Liver (tissue), 9 donors: Measurements from ENCODE around the gene SFN. TPM values are rescaled to one million over a fixed set of nuclear protein-coding genes. Genes with fewer than 3 reads are reported as not detected.

Experiments
- DNase-seq: peaks from one replicate; pipeline ENCODE4 v3.0.0-alpha.2; 2017; ENCODE audit warnings: low spot score
- H3K27ac ChIP-seq, 2 donors: one replicate each; pipeline ENCODE4 v1.7.0; 2013; ENCODE audit warnings: inconsistent platforms in 2 of 2, low read length in 2 of 2, control low read depth in 1 of 2, low read depth in 1 of 2, mild to moderate bottlenecking in 1 of 2
- H3K27me3 ChIP-seq, 4 donors: one replicate each; pipeline versions ENCODE4 v1.6.1 to v1.7.0; 2013; ENCODE audit warnings: low read length in 3 of 4, inconsistent platforms in 1 of 4, mild to moderate bottlenecking in 1 of 4, moderate library complexity in 1 of 4; ENCODE audit not compliant: control insufficient read depth in 4 of 4, insufficient read depth in 4 of 4
- H3K36me3 ChIP-seq, 4 donors: one replicate each; pipeline versions ENCODE4 v1.6.1 to v1.7.0; 2013; ENCODE audit warnings: low read length in 3 of 4, mild to moderate bottlenecking in 3 of 4, low read depth in 1 of 4, moderate library complexity in 1 of 4; ENCODE audit not compliant: control insufficient read depth in 4 of 4, insufficient read depth in 3 of 4
- H3K4me1 ChIP-seq, 4 donors: one replicate each; pipeline versions ENCODE4 v1.6.1 to v1.7.0; 2013; ENCODE audit warnings: low read length in 3 of 4, mild to moderate bottlenecking in 3 of 4, moderate library complexity in 1 of 4; ENCODE audit not compliant: control insufficient read depth in 4 of 4, insufficient read depth in 4 of 4
- H3K4me3 ChIP-seq, 3 donors: one replicate each; pipeline versions ENCODE4 v1.6.1 to v1.7.0; 2013; ENCODE audit warnings: low read length in 3 of 3, control low read depth in 1 of 3, low read depth in 1 of 3, mild to moderate bottlenecking in 1 of 3
- H3K9ac ChIP-seq, 2 donors: one replicate each; pipeline ENCODE4 v1.7.0; 2013; ENCODE audit warnings: low read length in 2 of 2, mild to moderate bottlenecking in 2 of 2, moderate library complexity in 2 of 2, control low read depth in 1 of 2, low read depth in 1 of 2
- H3K9me3 ChIP-seq, 4 donors: one replicate each; pipeline versions ENCODE4 v1.6.1 to v1.7.0; 2013; ENCODE audit warnings: low read length in 3 of 4; ENCODE audit not compliant: control insufficient read depth in 4 of 4
- ATF3 ChIP-seq: IDR thresholded peaks from 2 replicates; pipeline ENCODE4 v1.6.1; 2016; ENCODE audit warnings: antibody characterized with exemption
- CTCF ChIP-seq: fragments of 150-350 bp; IDR thresholded peaks from 2 replicates; pipeline ENCODE4 v1.5.1; 2017; ENCODE audit warnings: improper control_type of control experiment, low read depth, low read length; ENCODE audit not compliant: missing input control
- EGR1 ChIP-seq, 2 donors: IDR thresholded peaks; 2 replicates each; pipeline ENCODE4 v1.6.1; 2016 to 2018; ENCODE audit warnings: antibody characterized with exemption in 2 of 2, low read depth in 2 of 2
- FOXA1 ChIP-seq: IDR thresholded peaks from 2 replicates; pipeline ENCODE4 v1.6.1; 2016; ENCODE audit warnings: antibody characterized with exemption
- FOXA2 ChIP-seq: IDR thresholded peaks from 2 replicates; pipeline ENCODE4 v1.6.1; 2016; ENCODE audit warnings: antibody characterized with exemption
- GABPA ChIP-seq, 2 donors: IDR thresholded peaks in 1 of 2; conservative IDR thresholded peaks in 1 of 2; 2 replicates each; pipeline ENCODE4 v1.6.1; 2016; ENCODE audit warnings: antibody characterized with exemption in 2 of 2, mild to moderate bottlenecking in 1 of 2, moderate library complexity in 1 of 2
- HNF4A ChIP-seq, 2 donors: conservative IDR thresholded peaks; 2 replicates each; pipeline ENCODE4 v1.6.1; 2016; ENCODE audit warnings: antibody characterized with exemption in 2 of 2, mild to moderate bottlenecking in 2 of 2
- HNF4G ChIP-seq: IDR thresholded peaks from 2 replicates; pipeline ENCODE4 v1.6.1; 2016; ENCODE audit warnings: antibody characterized with exemption
- JUND ChIP-seq, 2 donors: IDR thresholded peaks; 2 replicates each; pipeline ENCODE4 v1.6.1; 2016; ENCODE audit warnings: antibody characterized with exemption in 2 of 2
- MAX ChIP-seq: IDR thresholded peaks from 2 replicates; pipeline ENCODE4 v1.6.1; 2016; ENCODE audit warnings: antibody characterized with exemption
- NR2F2 ChIP-seq: IDR thresholded peaks from 2 replicates; pipeline ENCODE4 v1.6.1; 2016; ENCODE audit warnings: antibody characterized with exemption
- RAD21 ChIP-seq, 2 donors: IDR thresholded peaks; 2 replicates each; pipeline ENCODE4 v1.6.1; 2016; ENCODE audit warnings: antibody characterized with exemption in 2 of 2, mild to moderate bottlenecking in 2 of 2
- REST ChIP-seq: IDR thresholded peaks from 2 replicates; pipeline ENCODE4 v1.6.1; 2016; ENCODE audit warnings: antibody characterized with exemption, mild to moderate bottlenecking
- RXRA ChIP-seq, 2 donors: IDR thresholded peaks; 2 replicates each; pipeline ENCODE4 v1.6.1; 2017 to 2018; ENCODE audit warnings: antibody characterized with exemption in 2 of 2, mild to moderate bottlenecking in 1 of 2
- SP1 ChIP-seq: IDR thresholded peaks from 2 replicates; pipeline ENCODE4 v1.6.1; 2018; ENCODE audit warnings: antibody characterized with exemption, mild to moderate bottlenecking
- TAF1 ChIP-seq: conservative IDR thresholded peaks from 2 replicates; pipeline ENCODE4 v1.6.1; 2016; ENCODE audit warnings: antibody characterized with exemption, mild to moderate bottlenecking
- YY1 ChIP-seq: IDR thresholded peaks from 2 replicates; pipeline ENCODE4 v1.6.1; 2016; ENCODE audit warnings: antibody characterized with exemption, mild to moderate bottlenecking
- ZBTB33 ChIP-seq: IDR thresholded peaks from 2 replicates; pipeline ENCODE4 v1.6.1; 2016; ENCODE audit warnings: antibody characterized with exemption
- WGBS: extraction: QIAGEN DNeasy Blood & Tissue Kit; methylation state at CpG from one replicate; pipeline ENCODE4 v1.1.7; 2013; 5-methylcytosine and 5-hydroxymethylcytosine counted together
- polyA plus RNA-seq, 2 donors: library from polyadenylated mRNA; stranded (reverse) in 1 of 2; unstranded in 1 of 2; fragments of 200-250 nt in 1 of 2; fragments of >200 nt in 1 of 2; fragmentation: Nextera tagmentation in 1 of 2; extraction: Ambion mirVana in 1 of 2; gene quantifications; one replicate each; pipeline versions ENCODE4 v1.2.1 to v1.2.3, GENCODE V29; 2013 to 2015
- total RNA-seq, 2 donors: library from RNA; depleted of rRNA; stranded (reverse); fragments of >200 nt; gene quantifications; one replicate each; pipeline ENCODE4 v1.2.3, GENCODE V29; 2014
- donor health status: healthy.
- donor health status: healthy.
- donor health status: healthy.
- donor health status: healthy.
- donor health status: healthy.

Gene SFN
- total and polyA plus RNA-seq, 4 donors = 0.17 to 0.69 TPM; not detected in 2

- 19% methylated on average over 4 of the region's 4 CpGs for WGBS
- peak; percentile 54 for DNase-seq
These were observed 47.6 kb downstream of the SFN start for GRCh38 chr1:26910343-26911160.

More at GRCh38 chr1:26910343-26911160, 47.6 kb downstream of the SFN start:
- Histone ChIP-seq H3K4me3 (peak overlapping the region in 2 of 3 donors; percentile 79 to 86), H3K9me3 (no peaks in the 10 kb centered on the region), H3K27ac (peak overlapping the region; percentile 97 to 99), H3K4me1 (peaks cover 3 to 43% (median 25%) of the 10 kb centered on the region in 4 donors), H3K9ac (peak overlapping the region in 1 of 2 donors; percentile 96), H3K36me3 (peaks cover 0 to 6% (median under 1%) of the 10 kb centered on the region in 4 donors), H3K27me3 (no peaks in the 10 kb centered on the region)
- peak in 1 of 2 donors; percentile 35 for TF ChIP-seq GABPA (IDR thresholded peaks at IDR 0.05 in 1 of 2, conservative IDR thresholded peaks at IDR 0.05 in 1 of 2)
- TF ChIP-seq SP1 = peak; percentile 74
- no peak for TF ChIP-seq TAF1
- peak; percentile 55 for TF ChIP-seq NR2F2
- peak; percentile 67 for TF ChIP-seq MAX
- peak; percentile 33 for TF ChIP-seq ATF3
- peak in 1 of 2 donors; percentile 28 for TF ChIP-seq JUND (IDR thresholded peaks at IDR 0.05)
- TF ChIP-seq HNF4G = no peak
- TF ChIP-seq EGR1 (IDR thresholded peaks at IDR 0.05; ENCODE audit: low read depth in 2 of 2) = peak in 1 of 2 donors; percentile 49
- peak; percentile 39 for TF ChIP-seq REST
- TF ChIP-seq RXRA (IDR thresholded peaks at IDR 0.05) = peak; percentile 89 to 96
- no peak for TF ChIP-seq CTCF
- peak; percentile 42 for TF ChIP-seq YY1
- peak; percentile 41 to 70 for TF ChIP-seq HNF4A (conservative IDR thresholded peaks at IDR 0.05)
- TF ChIP-seq ZBTB33 = peak; percentile 49
- TF ChIP-seq RAD21 (IDR thresholded peaks at IDR 0.05) = peak in 1 of 2 donors; percentile 23
- peak; percentile 21 for TF ChIP-seq FOXA2
- TF ChIP-seq FOXA1 = no peak
